Activated CD4-positive, alpha-beta T cell treated with anti-CD3 and anti-CD28 coated beads, Interleukin-2, amount 50 U/mL, for 4 hours (primary cell): Measurements from ENCODE around the gene PLP1.
"Not testable (repeated sequence)": the region's sequence is repeated elsewhere in the genome, so short reads cannot be mapped to it uniquely, and the experiment has no call there.

Source experiments
- DNase-seq, 2 experiments: peaks; one replicate each; pipeline ENCODE4 v3.0.0-alpha.2; 2020

Gene PLP1, protein sequence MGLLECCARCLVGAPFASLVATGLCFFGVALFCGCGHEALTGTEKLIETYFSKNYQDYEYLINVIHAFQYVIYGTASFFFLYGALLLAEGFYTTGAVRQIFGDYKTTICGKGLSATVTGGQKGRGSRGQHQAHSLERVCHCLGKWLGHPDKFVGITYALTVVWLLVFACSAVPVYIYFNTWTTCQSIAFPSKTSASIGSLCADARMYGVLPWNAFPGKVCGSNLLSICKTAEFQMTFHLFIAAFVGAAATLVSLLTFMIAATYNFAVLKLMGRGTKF

DNA sequence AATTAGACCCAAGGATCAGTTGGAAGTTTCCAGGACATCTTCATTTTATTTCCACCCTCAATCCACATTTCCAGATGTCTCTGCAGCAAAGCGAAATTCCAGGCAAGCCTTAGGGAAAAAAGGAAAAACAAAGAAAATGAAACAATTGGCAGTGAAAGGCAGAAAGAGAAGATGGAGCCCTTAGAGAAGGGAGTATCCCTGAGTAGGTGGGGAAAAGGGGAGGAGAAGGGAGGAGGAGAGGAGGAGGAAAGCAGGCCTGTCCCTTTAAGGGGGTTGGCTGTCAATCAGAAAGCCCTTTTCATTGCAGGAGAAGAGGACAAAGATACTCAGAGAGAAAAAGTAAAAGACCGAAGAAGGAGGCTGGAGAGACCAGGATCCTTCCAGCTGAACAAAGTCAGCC lies at the start of gene PLP1:
TSS of gene PLP1 (plus strand) at position 295 of the 400 bp plus-strand sequence. CDS start 156 bp downstream, outside the sequence.
- no peak for DNase-seq

DNA sequence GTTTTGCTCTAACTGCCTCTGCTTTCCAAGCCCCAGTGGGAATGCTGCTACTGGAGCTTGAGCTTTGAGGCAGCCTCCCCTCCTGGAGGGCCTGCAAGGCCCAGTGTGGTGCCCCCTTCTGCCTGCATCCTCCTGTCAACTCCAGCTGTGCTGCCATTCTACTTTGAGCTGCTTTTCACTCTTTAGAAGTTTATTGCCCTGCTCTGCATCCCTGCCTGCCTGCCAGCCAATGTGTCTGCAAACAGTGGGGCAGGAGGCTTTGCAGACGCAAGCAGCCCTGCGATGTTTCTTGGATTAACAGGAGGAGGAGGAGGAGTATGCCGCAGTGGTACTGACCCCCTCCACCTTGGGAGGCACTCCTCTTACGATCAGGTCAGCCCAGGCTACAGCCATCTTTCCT lies 49.5 kb upstream of the PLP1 start:
- no peak for DNase-seq

- DNase-seq = no peak
Observed at GRCh38 chrX:103729015-103729414, 47.6 kb upstream of the PLP1 start.

- DNase-seq = no peak
Observed at GRCh38 chrX:103730147-103730795, 46.4 kb upstream of the PLP1 start.

- DNase-seq = no peak
Observed at GRCh38 chrX:103730796-103731493, 45.7 kb upstream of the PLP1 start.

DNA sequence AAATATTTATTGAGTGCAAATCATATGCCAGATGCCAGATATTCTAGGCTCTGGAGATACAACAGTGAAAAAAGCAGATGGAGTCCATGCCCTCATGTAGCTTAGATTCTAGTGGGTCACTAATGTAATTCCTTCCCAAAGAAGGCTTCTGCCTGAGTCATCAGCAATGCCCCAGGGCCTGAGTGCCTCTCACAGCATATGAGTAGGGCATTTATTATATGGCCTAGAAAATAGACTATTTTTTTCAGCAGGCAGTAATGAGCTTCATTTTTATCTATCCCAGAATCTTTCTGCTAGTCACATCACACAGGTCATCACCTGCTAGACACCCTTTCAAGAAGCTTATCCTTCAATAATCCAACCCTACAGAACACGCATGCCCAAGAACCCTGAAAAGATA lies 43.6 kb upstream of the PLP1 start:
- no peak for DNase-seq

GRCh38 chrX:103734125-103734760 lies 42.4 kb upstream of the PLP1 start:
- DNase-seq = no peak

- DNase-seq = no peak
Observed at GRCh38 chrX:103737696-103738095, 38.9 kb upstream of the PLP1 start.

DNA sequence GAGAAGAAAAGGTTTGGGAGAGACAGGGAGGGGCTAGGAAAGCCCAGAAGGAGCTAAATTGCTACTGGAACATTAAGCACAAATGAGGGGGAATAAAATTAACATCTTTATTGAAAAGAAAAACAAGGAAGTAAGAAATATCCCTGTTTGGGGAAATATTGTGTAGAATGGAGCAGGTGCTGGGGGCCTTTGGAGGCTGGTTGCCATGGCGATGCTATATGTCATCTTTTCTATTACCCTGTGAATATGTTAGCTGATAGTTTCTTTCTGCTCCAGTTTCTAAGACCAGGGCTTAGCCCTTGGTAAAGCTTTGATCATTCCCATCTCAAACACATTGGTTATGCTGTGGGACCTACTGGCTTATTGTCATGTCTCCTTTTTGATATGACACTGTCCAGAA lies 37.2 kb upstream of the PLP1 start:
- DNase-seq = no peak

- no peak for DNase-seq
Observed at GRCh38 chrX:103741879-103742278, 34.8 kb upstream of the PLP1 start.

- no peak for DNase-seq
Observed at GRCh38 chrX:103742339-103742738, 34.3 kb upstream of the PLP1 start.

DNA sequence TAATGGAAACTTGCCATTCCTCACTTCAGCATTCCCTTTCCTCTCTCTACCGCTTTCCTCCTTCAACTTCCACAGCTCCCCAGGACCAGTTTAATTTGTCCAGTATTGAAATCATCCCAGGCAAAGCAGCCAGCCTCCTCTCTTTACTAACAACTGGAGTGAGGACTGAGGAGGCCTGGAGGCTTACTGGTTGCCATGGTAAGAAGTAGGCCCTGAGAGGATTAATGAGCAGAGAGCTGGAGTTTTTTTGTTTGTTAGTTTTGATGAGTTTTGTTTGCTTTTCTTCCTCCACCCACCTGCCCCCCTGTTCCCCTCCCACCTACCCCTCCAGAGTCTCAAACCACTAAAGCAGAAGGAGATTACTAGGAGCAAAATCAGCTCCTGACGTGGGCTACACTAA lies 29.5 kb upstream of the PLP1 start:
- DNase-seq = no peak

DNA sequence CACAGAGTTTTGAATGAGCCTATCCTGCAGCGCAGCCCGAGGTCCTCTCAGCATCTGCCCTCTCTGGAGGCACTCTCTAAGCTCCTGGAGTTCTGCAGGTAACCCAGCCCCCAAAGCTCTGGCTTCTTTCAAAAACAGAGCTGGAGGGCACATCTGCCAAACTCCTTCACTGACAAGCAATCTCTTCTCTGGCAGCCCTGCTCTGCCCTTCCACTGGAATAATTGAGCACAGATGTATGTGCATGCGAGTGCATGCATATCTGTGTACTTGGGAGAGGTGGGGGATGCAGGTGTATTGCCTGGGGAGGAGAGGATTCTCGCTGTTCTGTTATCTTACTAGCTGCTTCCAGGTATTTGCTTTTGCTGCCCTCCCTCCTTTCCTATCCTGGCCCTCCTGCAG lies 22.2 kb upstream of the PLP1 start:
- DNase-seq = no peak

GRCh38 chrX:103756736-103757135 lies 19.9 kb upstream of the PLP1 start:
- DNase-seq = no peak

DNA sequence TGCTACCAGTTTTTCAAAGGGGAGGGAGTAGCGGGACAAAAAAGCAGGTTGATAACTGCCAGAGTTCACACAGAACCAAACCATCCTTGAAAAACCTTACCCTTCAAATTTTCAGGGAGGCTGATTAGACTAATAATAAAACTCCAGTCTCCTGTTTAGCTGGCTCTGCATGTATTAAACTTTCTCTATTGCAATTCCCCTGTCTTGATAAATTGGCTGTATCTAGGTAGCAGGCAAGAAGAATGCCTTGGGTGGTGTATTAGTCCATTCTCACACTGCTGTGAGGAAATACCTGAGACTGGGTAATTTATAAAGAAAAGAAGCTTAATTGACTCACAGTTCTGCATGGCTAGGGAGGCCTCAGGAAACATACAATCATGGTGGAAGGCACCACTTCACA lies 18.1 kb upstream of the PLP1 start:
- DNase-seq = no peak

GRCh38 chrX:103763541-103763940 lies 13.1 kb upstream of the PLP1 start:
- DNase-seq = not testable (repeated sequence)

- DNase-seq = not testable (repeated sequence)
Observed at GRCh38 chrX:103766813-103767555, 9.7 kb upstream of the PLP1 start.

- no peak for DNase-seq
Observed at GRCh38 chrX:103773445-103773844, 3.2 kb upstream of the PLP1 start.

DNA sequence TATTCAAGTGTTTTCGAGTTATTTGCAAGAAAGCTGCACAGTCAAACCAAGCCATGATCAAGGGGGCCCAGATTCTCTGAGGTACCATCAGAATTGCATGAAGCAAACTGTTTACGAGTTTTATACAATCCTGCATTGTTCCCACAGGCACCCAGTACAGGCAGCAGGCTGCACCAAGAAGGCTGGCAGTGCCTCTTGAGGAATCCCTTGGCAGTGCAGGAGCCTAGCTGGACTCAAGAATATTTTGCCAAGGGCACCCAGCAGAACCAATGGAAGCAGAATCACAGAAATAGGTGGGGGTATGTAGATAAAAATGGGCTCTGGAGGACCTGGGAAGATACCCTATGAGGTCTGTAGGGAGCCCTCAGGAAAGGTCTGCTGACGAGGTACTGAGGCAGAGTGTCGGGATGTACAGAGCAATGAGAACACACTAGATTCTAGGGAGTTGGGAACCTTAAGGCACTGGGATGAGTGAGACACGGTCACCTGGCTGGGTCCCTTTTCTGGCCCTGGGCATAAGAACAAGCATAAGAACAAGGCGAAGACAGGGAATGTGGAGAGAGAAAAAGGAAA lies 2.5 kb upstream of the PLP1 start:
- DNase-seq = no peak

DNA sequence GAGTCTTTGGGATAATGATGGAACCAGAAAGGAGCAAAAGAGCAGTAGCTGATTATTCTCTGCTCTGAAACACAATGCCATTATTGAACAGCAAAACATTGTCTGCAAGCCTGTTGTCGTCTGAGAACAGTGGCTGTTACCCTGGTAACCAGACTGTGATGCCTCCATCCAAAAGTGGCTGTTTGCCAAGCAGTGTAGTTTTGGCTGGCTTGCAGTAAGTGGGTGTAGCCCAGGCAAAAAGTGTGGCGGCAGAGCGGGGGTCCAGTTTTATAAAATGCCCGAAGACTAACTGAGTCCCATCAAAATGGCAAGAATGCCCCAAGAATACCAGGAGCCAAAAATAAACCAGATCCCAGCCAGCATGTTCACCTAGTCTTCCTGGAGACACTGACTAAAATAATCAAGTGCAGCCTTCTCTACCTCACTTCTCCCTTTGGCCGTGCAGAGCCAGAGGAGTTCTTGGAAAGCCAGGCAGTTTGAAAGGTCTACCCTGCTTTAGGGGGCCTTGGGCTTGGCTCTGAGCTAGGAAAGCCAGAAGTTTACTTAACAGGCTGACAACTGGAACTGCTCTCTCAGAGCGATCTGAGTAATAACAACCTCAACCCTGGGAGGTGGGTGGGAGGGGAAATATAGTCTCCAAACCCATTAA lies 2.6 kb downstream of the PLP1 start:
- no peak for DNase-seq

GRCh38 chrX:103780336-103781061 lies 3.9 kb downstream of the PLP1 start:
- DNase-seq = no peak
